PFSK-1 (cell line): ENCODE results near the gene MDN1. TPM values are rescaled to one million over a fixed set of nuclear protein-coding genes. Genes with fewer than 3 reads are reported as not detected.

Experiments
- FOXP2 ChIP-seq: optimal IDR thresholded peaks from 2 replicates; pipeline ENCODE3; 2011; ENCODE audit warnings: borderline replicate concordance, control low read depth, inconsistent platforms; ENCODE audit not compliant: insufficient read depth; ENCODE audit errors: extremely low read length, extremely low read depth
- POLR2AphosphoS5 ChIP-seq: IDR thresholded peaks from 2 replicates; pipeline ENCODE4 v1.6.1; 2012; ENCODE audit warnings: low read depth, mild to moderate bottlenecking, control low read depth, low read length, moderate library complexity
- SIN3A ChIP-seq: IDR thresholded peaks from 2 replicates; pipeline ENCODE4 v1.6.1; 2012; ENCODE audit warnings: mild to moderate bottlenecking, low read length, moderate library complexity, borderline replicate concordance; ENCODE audit not compliant: insufficient read depth
- TAF1 ChIP-seq: IDR thresholded peaks from 2 replicates; pipeline ENCODE4 v1.6.1; 2012; ENCODE audit warnings: low read length, control low read depth, borderline replicate concordance; ENCODE audit not compliant: insufficient read depth
- polyA plus RNA-seq: library from polyadenylated mRNA; unstranded; fragments of >200 nt; gene quantifications from one replicate; pipeline ENCODE4 v1.2.1, GENCODE V29; 2012; ENCODE audit warnings: low read depth, missing spikeins; ENCODE audit not compliant: insufficient read length
- TF ChIP-seq, protein P1 (sequence below), 2 experiments: IDR thresholded peaks; 2 replicates each; pipeline versions ENCODE4 v1.6.1 to v1.8.0; 2011 to 2012; ENCODE audit warnings: low read depth in 2 of 2, low read length in 2 of 2, control low read depth in 1 of 2, inconsistent platforms in 1 of 2, mild to moderate bottlenecking in 1 of 2, moderate library complexity in 1 of 2; ENCODE audit not compliant: insufficient read depth in 1 of 2

MDN1 gene, protein sequence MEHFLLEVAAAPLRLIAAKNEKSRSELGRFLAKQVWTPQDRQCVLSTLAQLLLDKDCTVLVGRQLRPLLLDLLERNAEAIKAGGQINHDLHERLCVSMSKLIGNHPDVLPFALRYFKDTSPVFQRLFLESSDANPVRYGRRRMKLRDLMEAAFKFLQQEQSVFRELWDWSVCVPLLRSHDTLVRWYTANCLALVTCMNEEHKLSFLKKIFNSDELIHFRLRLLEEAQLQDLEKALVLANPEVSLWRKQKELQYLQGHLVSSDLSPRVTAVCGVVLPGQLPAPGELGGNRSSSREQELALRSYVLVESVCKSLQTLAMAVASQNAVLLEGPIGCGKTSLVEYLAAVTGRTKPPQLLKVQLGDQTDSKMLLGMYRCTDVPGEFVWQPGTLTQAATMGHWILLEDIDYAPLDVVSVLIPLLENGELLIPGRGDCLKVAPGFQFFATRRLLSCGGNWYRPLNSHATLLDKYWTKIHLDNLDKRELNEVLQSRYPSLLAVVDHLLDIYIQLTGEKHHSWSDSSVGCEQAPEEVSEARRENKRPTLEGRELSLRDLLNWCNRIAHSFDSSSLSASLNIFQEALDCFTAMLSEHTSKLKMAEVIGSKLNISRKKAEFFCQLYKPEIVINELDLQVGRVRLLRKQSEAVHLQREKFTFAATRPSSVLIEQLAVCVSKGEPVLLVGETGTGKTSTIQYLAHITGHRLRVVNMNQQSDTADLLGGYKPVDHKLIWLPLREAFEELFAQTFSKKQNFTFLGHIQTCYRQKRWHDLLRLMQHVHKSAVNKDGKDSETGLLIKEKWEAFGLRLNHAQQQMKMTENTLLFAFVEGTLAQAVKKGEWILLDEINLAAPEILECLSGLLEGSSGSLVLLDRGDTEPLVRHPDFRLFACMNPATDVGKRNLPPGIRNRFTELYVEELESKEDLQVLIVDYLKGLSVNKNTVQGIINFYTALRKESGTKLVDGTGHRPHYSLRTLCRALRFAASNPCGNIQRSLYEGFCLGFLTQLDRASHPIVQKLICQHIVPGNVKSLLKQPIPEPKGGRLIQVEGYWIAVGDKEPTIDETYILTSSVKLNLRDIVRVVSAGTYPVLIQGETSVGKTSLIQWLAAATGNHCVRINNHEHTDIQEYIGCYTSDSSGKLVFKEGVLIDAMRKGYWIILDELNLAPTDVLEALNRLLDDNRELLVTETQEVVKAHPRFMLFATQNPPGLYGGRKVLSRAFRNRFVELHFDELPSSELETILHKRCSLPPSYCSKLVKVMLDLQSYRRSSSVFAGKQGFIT (N-terminal part only)
- 19.1 TPM for polyA plus RNA-seq

DNA sequence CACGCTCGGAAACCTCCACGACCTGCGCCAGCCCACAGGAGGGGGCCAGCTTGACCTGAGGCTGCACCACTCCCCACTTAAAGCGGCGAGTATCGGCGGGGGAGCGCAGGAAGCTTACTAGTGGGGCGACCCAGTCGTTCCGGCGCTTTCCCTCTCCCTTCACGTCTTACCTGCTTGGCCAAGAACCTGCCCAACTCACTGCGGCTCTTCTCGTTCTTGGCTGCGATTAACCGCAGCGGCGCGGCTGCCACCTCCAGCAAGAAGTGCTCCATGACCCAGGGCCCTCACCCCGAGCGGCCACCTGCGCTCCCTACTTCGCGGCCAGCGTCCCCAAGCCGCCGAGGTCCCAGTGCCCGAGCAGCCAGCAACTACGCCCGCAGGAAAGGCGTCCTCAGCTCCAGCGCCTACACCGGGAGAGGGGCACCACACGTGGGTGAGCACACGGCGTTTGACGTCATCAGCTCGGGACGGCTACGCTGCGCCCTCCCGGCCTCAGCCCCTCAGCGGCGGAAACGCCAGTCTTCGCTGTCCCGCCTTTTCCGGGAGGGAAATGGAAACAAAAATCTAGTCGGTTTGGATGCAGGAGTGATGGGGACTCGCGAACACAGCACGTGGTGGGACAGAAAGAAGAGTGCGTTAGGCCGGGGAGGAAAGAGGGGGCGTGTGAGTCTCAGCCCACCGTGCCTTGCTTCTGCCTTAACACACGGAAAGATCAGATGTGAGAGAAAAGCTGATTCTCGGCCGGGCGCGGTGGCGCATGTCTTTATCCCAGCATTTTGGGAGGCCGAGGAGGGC, at the start of gene MDN1:
Gene MDN1 (minus strand): TSS at position 459 of the 795 bp plus-strand sequence. CDS start 187 bp downstream, at position 272.
- TF ChIP-seq POLR2AphosphoS5 (peak; percentile 90), SIN3A (peak; percentile 99), TAF1 (peak; percentile 90; the same call in 1 of the 2 replicates), FOXP2 (peak; percentile 91)
- TF ChIP-seq, protein P1, sequence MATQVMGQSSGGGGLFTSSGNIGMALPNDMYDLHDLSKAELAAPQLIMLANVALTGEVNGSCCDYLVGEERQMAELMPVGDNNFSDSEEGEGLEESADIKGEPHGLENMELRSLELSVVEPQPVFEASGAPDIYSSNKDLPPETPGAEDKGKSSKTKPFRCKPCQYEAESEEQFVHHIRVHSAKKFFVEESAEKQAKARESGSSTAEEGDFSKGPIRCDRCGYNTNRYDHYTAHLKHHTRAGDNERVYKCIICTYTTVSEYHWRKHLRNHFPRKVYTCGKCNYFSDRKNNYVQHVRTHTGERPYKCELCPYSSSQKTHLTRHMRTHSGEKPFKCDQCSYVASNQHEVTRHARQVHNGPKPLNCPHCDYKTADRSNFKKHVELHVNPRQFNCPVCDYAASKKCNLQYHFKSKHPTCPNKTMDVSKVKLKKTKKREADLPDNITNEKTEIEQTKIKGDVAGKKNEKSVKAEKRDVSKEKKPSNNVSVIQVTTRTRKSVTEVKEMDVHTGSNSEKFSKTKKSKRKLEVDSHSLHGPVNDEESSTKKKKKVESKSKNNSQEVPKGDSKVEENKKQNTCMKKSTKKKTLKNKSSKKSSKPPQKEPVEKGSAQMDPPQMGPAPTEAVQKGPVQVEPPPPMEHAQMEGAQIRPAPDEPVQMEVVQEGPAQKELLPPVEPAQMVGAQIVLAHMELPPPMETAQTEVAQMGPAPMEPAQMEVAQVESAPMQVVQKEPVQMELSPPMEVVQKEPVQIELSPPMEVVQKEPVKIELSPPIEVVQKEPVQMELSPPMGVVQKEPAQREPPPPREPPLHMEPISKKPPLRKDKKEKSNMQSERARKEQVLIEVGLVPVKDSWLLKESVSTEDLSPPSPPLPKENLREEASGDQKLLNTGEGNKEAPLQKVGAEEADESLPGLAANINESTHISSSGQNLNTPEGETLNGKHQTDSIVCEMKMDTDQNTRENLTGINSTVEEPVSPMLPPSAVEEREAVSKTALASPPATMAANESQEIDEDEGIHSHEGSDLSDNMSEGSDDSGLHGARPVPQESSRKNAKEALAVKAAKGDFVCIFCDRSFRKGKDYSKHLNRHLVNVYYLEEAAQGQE (IDR thresholded peaks at IDR 0.05; ENCODE audit: insufficient read depth in 1 of 2, low read depth in 2 of 2, low read length in 2 of 2) = peak in 1 of 2 experiments; percentile 58; a peak in 1 of 4 replicates

DNA sequence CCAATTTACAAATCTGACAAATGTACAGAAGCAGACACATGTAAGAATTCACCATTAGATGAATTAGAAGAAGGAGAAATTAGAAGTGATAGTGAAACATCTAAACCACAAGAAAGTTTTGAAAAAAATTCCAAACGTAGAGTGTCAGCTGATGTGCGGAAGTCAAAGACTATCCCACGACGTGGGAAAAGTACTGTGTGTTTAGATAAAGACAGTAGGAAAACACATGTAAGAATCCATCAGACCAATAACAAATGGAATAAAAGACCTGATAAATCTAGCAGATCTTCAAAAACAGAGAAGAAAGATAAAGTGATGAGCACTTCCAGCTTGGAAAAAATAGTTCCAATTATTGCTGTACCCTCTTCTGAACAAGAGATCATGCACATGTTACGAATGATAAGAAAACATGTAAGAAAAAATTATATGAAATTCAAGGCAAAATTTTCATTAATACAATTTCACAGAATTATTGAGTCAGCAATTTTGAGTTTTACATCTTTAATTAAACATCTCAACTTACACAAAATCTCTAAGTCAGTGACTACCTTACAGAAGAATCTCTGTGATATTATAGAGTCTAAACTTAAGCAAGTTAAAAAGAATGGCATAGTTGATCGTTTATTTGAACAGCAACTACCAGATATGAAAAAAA, 46.6 kb upstream of the MDN1 start:
- TF ChIP-seq POLR2AphosphoS5 (no peak), SIN3A (no peak), TAF1 (no peak), FOXP2 (no peak)
- TF ChIP-seq, protein P1 (IDR thresholded peaks at IDR 0.05; ENCODE audit: insufficient read depth in 1 of 2, low read depth in 2 of 2, low read length in 2 of 2) = no peak

DNA sequence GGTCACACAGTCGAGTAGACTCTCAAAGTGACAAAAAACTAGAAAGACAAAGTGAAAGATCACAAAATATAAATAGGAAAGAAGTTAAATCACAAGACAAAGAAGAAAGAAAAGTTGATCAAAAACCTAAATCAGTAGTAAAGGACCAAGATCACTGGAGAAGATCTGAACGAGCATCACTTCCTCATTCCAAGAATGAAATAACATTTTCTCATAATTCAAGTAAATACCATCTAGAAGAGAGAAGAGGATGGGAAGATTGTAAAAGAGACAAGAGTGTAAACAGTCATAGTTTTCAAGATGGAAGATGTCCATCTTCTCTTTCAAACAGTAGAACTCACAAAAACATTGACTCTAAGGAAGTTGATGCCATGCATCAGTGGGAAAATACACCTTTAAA, 43.1 kb upstream of the MDN1 start:
- TF ChIP-seq TAF1 (no peak), SIN3A (no peak), POLR2AphosphoS5 (no peak), FOXP2 (no peak)
- TF ChIP-seq, protein P1 (IDR thresholded peaks at IDR 0.05; ENCODE audit: insufficient read depth in 1 of 2, low read depth in 2 of 2, low read length in 2 of 2) = no peak

DNA sequence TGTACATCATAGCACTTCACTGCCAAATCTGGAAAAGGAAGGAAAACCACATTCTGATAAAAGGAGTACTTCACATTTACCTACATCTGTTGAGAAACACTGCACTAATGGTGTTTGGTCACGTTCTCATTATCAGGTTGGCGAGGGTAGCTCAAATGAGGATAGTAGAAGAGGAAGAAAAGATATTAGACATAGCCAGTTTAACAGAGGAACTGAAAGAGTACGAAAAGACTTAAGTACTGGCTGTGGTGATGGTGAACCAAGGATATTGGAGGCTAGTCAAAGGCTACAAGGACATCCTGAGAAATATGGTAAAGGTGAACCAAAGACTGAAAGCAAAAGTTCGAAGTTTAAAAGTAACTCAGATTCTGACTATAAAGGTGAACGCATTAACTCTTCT, 42.7 kb upstream of the MDN1 start:
- TF ChIP-seq POLR2AphosphoS5 (no peak), TAF1 (no peak), SIN3A (no peak), FOXP2 (no peak)
- TF ChIP-seq, protein P1 (IDR thresholded peaks at IDR 0.05; ENCODE audit: insufficient read depth in 1 of 2, low read depth in 2 of 2, low read length in 2 of 2) = no peak
